VCaP (cell line): ENCODE measurements around the gene ZC3H7A.
A peak's percentile ranks its signal among the peaks of the same experiment; 100 is the strongest.
"Not testable (repeated sequence)": the region's sequence is repeated elsewhere in the genome, so short reads cannot be mapped to it uniquely, and the experiment has no call there.

ENCODE experiments used
- H3K27ac ChIP-seq: fragments of 450-650 bp; 2 replicates; pipeline ENCODE4 v1.5.1; 2017
- TF ChIP-seq, protein P1 (sequence below): fragments of 450-650 bp; conservative IDR thresholded peaks from 2 replicates; pipeline ENCODE4 v1.5.1; 2017; ENCODE audit warnings: mild to moderate bottlenecking, moderate library complexity

Gene ZC3H7A

GRCh38 chr16:11816123-11816522, 19.1 kb upstream of the ZC3H7A start:
- TF ChIP-seq, protein P1, sequence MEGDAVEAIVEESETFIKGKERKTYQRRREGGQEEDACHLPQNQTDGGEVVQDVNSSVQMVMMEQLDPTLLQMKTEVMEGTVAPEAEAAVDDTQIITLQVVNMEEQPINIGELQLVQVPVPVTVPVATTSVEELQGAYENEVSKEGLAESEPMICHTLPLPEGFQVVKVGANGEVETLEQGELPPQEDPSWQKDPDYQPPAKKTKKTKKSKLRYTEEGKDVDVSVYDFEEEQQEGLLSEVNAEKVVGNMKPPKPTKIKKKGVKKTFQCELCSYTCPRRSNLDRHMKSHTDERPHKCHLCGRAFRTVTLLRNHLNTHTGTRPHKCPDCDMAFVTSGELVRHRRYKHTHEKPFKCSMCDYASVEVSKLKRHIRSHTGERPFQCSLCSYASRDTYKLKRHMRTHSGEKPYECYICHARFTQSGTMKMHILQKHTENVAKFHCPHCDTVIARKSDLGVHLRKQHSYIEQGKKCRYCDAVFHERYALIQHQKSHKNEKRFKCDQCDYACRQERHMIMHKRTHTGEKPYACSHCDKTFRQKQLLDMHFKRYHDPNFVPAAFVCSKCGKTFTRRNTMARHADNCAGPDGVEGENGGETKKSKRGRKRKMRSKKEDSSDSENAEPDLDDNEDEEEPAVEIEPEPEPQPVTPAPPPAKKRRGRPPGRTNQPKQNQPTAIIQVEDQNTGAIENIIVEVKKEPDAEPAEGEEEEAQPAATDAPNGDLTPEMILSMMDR: no peak
- no peak overlapping the region for H3K27ac ChIP-seq

DNA sequence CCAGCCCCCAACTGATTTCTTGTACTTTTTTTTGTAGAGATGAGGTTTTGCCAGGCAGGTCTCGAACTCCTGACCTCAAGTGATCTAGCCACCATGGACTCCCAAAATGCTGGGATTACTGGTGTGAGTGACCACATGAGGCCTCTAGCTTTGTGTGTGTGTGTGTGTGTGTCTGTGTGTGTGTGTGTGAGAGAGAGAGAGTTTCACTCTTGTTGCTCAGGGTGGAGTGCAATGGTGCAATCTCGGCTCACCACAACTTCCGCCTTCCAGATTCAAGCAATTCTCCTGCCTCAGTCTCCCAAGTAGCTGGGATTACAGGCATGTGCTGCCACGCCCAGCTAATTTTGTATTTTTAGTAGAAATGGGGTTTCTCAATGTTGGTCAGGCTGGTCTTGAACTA, 17.7 kb upstream of the ZC3H7A start:
- H3K27ac ChIP-seq: not testable (repeated sequence)

- H3K27ac ChIP-seq: no peak overlapping the region
- TF ChIP-seq, protein P1: no peak
Observed at GRCh38 chr16:11806721-11807120, 9.7 kb upstream of the ZC3H7A start.

DNA sequence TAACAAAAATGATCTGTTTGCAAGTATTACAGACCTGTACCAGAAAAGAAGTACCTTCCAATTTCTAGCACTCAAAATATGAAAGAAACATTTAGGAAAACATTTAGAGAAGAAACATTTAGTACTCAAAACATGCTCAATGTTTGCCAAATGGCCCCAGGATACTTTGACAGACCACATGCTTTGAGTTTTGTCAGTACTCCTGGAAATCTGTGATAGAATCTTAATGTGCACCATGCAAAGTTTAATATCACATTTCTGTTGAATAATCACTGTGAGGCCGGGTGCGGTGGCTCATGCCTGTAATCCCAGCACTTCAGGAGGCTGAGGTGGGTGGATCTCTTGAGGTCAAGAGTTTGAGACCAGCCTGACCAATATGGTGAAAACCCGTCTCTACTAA, 8.5 kb upstream of the ZC3H7A start:
- H3K27ac ChIP-seq: no peak overlapping the region
- TF ChIP-seq, protein P1: no peak

DNA sequence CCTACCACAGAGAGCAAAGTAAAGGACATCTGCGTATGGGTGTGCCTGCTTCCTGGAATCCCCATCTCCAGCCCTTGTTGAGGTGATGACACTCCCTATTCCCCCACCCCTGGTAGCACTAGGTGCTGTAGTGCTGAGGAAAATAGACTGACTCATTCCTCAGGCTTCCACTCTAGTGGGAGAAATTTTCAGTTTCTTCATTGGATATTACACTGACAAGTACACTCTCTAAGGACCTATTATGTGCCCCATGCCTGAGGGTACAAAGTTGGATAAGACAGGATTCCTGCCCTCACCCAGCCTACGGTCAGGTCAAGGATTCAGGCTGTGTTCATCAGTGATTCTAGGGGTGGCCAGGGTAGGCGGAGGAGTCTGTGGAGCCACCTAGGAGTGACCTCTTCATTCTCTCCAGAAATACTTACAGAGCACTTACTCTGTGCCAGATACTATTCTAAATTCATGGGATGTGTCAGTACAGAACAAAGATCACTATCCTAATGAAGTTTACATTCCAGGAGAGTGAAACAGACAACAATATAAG, 4.5 kb upstream of the ZC3H7A start:
- no peak overlapping the region for H3K27ac ChIP-seq
- TF ChIP-seq, protein P1: no peak

GRCh38 chr16:11800382-11800718, 3.3 kb upstream of the ZC3H7A start:
- TF ChIP-seq, protein P1: no peak

DNA sequence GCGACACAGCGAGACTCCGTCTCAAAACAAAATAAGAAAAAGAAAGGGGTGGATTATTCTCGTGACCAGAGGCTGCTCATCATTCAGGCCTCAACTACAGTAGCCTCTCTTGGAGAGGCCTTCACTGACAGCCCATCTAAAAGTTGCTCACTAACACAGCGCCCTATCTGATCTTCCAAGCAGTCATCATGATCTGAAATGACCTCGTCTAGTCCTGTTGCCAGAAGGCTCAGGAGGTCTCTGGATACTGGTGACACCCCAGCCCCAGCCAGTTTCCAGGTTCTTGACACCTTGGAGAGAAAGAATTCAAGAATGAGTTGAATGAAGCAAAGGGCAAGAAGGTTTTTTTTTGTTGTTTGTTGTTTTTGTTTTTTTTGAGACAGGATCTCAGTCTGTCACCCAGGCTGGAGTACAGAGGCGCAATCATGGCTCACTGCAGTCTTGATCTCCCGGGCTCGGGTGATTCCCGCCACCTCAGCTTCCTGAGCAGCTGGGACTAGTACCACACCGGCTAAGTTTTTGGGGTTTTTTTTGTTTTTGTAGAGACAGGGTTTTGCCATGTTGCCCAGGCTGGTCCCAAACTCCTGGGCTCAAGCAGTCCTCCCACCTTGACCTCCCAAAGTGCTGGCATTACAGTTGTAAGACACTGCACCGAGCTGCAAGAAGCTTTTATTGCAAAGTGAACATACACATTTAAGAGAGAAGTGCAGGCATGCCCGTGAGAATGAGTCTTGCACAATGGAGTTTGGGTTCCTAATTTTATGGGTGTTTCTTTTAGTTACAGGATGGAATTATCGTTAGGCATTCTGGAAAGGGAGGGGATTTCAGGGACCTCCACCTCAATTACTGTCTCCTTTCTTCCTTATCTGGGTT, 2.7 kb upstream of the ZC3H7A start:
- TF ChIP-seq, protein P1: no peak
- H3K27ac ChIP-seq: no peak overlapping the region

More at GRCh38 chr16:11800382-11800718, 3.3 kb upstream of the ZC3H7A start:
- H3K27ac ChIP-seq: no peak overlapping the region

DNA sequence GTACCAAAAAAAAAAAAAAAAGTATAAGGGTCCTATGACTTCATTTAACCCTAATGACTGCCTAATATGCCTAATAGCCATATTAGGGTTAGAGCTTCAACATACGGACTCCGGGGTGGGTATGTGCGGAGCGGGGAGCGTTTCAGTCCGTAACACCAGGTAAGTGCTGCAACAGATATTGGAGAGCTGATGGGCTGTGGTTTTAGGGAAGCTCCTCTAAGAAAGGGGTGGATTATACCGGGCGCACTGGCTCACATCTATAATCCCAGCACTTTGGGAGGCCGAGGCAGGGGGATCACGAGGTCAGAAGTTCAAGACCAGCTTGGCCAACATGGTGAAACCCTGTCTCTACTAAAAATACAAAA, 1.9 kb upstream of the ZC3H7A start:
- TF ChIP-seq, protein P1: no peak
- peak overlapping the region; percentile 92; the same call in 1 of the 2 replicates for H3K27ac ChIP-seq
